ENCODE results near the gene RNF220. TPM values are rescaled to one million over a fixed set of nuclear protein-coding genes. Genes with fewer than 3 reads are reported as not detected.

Gene RNF220
- total and polyA plus RNA-seq, 9 of the 15 experiments (the other 6 are each of a cell fraction or from before 2014, with no cell fraction given): 5.1 to 117 (median 66.9) TPM

DNA sequence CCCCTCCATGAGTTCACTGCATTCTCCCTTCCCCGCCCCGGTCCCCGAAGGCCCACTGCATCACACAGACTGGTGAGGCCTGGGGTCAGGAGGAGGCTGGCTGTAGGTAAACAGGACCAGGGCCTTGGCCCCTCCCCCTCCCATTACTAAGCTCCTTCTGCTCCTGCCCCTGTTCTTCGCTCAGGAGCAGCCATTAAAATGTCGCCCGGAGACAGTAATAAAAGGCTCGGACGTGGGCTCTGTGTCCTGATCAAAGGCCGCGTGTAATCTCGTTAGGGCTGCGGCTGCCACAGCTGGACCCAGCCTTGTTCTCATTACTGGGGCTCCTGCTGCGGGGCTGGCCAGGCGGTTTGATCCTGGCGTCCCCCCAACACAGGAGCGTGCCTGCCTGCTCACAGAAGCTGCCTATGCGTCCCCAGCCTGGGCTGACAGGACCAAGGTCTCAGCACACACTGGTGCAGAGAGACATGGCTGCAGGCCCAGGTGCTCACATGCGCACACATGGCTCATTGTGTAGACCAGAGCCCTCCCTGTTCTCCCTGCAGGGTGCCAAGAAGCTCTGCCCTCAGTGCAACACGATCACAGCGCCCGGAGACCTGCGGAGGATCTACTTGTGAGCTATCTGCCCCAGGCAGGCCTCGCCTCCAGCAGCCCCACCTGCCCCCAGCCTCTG lies 245.2 kb downstream of the RNF220 start:
- 92% methylated on average over 22 of the region's 23 CpGs for WGBS (ENCODE audit: insufficient coverage, low coverage, missing lambda C conversion rate)
- intact Hi-C loops (cut with micrococcal nuclease) (loop anchor here (10.0 kb wide), 1 partner anchor 435 kb away; the partner anchor contains the start of gene DMAP1), in situ Hi-C loops (cut with MboI) (loop anchor here (5.0 kb wide), 2 partner anchors 43 to 278 kb away; no protein-coding TSS in a partner anchor)
- Histone ChIP-seq H3K27ac (ENCODE audit: extremely low read depth, low read depth, low read length) (no peak overlapping the region), H3K9me3 (replicated peaks; ENCODE audit: control insufficient read depth, insufficient read depth, low read depth, low read length) (no peaks in the 10 kb centered on the region), H2AFZ (ENCODE audit: low read depth, low read length) (no peak overlapping the region), H3K9me1 (ENCODE audit: control insufficient read depth, insufficient read depth, low read length) (no peaks in the 10 kb centered on the region), H3K4me1 (replicated peaks in 1 of 2; ENCODE audit: control insufficient read depth in 2 of 2, insufficient read depth in 2 of 2, low read length in 2 of 2) (peaks cover 0 to 23% of the 10 kb centered on the region in 2 experiments; a peak in 2 of 5 replicates), H3K4me2 (ENCODE audit: insufficient read depth, low read length) (no peak overlapping the region), H3K79me2 (ENCODE audit: control insufficient read depth, insufficient read depth, low read length) (no peaks in the 10 kb centered on the region), H4K20me1 (replicated peaks; ENCODE audit: control insufficient read depth, insufficient read depth, low read length) (peaks cover 8% of the 10 kb centered on the region), H3K27me3 (ENCODE audit: control insufficient read depth in 2 of 2, insufficient read depth in 2 of 2, low read length in 2 of 2) (no peaks in the 10 kb centered on the region), H3K9ac (ENCODE audit: insufficient read depth in 1 of 2, low read depth in 2 of 2, low read length in 2 of 2) (peak overlapping the region in 1 of 2 experiments; percentile 15; a peak in 1 of 4 replicates), H3K4me3 (no peak overlapping the region), H3K36me3 (ENCODE audit: control insufficient read depth, insufficient read depth, low read length) (peaks cover 61% of the 10 kb centered on the region; the same call in 2 of the 3 replicates)
- no peak for DNase-seq (ENCODE audit: extremely low read depth in 1 of 4, low spot score in 3 of 4)
- FAIRE-seq: no peak
- CTCF ChIA-PET (ENCODE audit: low intra/inter-chr PET ratio): interaction anchor here (4.3 kb wide), 1 partner anchor 40 kb away, joined by 62 read pairs; no protein-coding TSS in a partner anchor
- BruUV-seq (replicated peaks): no TSS peak
- no peak for ATAC-seq
- POLR2A ChIA-PET: interaction anchor here (0.6 to 17.6 kb wide), 5 partner anchors 16 to 1247 kb away, joined by 3 to 328 read pairs (median 3); no protein-coding TSS in a partner anchor
- no peak for TF ChIP-seq HNRNPUL1 (IDR thresholded peaks at IDR 0.05; ENCODE audit: low read length)
- TF ChIP-seq CHCHD3 (CRISPR knock-in tag; IDR thresholded peaks at IDR 0.05): no peak
- TF ChIP-seq POLR2G (IDR thresholded peaks at IDR 0.05; ENCODE audit: low read depth, low read length): 0 out of 2 replicates have a peak, but pooled peaks have one; percentile 21

- no peak overlapping the region for H3K27ac ChIP-seq (ENCODE audit: extremely low read depth, low read depth, low read length)
- H3K4me2 ChIP-seq (ENCODE audit: insufficient read depth, low read length): no peak overlapping the region
- peaks cover 53% of the 10 kb centered on the region; the same call in 2 of the 3 replicates for H3K36me3 ChIP-seq (ENCODE audit: control insufficient read depth, insufficient read depth, low read length)
- in situ Hi-C loops (cut with MboI) (loop anchor here (5.0 kb wide), 2 partner anchors 44 to 279 kb away; no protein-coding TSS in a partner anchor), intact Hi-C loops (cut with micrococcal nuclease) (loop anchor here (10.0 kb wide), 1 partner anchor 436 kb away; the partner anchor contains the start of gene DMAP1)
- DNase-seq (ENCODE audit: extremely low read depth in 1 of 4, low spot score in 3 of 4) (no peak), FAIRE-seq (no peak), ATAC-seq (no peak)
- 81% methylated on average over 6 of the region's 8 CpGs for WGBS (ENCODE audit: insufficient coverage, low coverage, missing lambda C conversion rate)
- POLR2A ChIA-PET: interaction anchor here (0.6 to 17.6 kb wide), 7 partner anchors 17 to 696 kb away, joined by 3 to 328 read pairs (median 3); no protein-coding TSS in a partner anchor
- no peak overlapping the region for H2AFZ ChIP-seq (ENCODE audit: low read depth, low read length)
- H4K20me1 ChIP-seq (replicated peaks; ENCODE audit: control insufficient read depth, insufficient read depth, low read length): peaks cover 10% of the 10 kb centered on the region
- H3K27me3 ChIP-seq (ENCODE audit: control insufficient read depth in 2 of 2, insufficient read depth in 2 of 2, low read length in 2 of 2): no peaks in the 10 kb centered on the region
- no peaks in the 10 kb centered on the region for H3K9me1 ChIP-seq (ENCODE audit: control insufficient read depth, insufficient read depth, low read length)
- H3K4me3 ChIP-seq: no peak overlapping the region
- TSS peak; percentile 68 for BruUV-seq (replicated peaks)
- H3K4me1 ChIP-seq (replicated peaks in 1 of 2; ENCODE audit: control insufficient read depth in 2 of 2, insufficient read depth in 2 of 2, low read length in 2 of 2): peaks cover 0 to 20% of the 10 kb centered on the region in 2 experiments; a peak in 2 of 5 replicates
- no peaks in the 10 kb centered on the region for H3K79me2 ChIP-seq (ENCODE audit: control insufficient read depth, insufficient read depth, low read length)
- no peak overlapping the region for H3K9ac ChIP-seq (ENCODE audit: insufficient read depth in 1 of 2, low read depth in 2 of 2, low read length in 2 of 2)
- CTCF ChIA-PET (ENCODE audit: low intra/inter-chr PET ratio): interaction anchor here (4.3 kb wide), 1 partner anchor 41 kb away, joined by 62 read pairs; no protein-coding TSS in a partner anchor
- H3K9me3 ChIP-seq (replicated peaks; ENCODE audit: control insufficient read depth, insufficient read depth, low read depth, low read length): no peaks in the 10 kb centered on the region
- TF ChIP-seq ZNF184 (CRISPR knock-in tag; IDR thresholded peaks at IDR 0.05): no peak
These were observed 246.0 kb downstream of the RNF220 start for GRCh38 chr1:44651069-44651468.

Measured in K562 (cell line).